Measurements from ENCODE around the gene TKFC.

DNA sequence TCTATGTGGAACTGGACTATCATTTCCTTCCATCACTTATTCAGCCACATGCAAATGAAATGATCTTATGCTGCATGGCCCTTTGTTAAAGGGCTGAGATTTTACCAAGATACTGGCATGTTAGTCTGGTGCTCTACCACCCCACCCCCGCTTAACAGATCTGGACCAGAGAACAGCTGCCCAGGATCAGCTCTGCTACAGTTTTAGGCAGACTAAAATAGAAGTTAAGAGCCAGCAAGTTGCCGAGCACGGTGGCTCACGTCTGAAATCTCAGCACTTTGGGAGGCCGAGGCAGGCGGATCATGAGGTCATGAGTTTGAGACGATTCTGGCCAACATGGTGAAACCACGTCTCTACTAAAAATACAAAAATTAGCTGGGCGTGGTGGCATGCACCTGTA is 4.7 kb upstream of the TKFC start:
- TF ChIP-seq, protein P1, sequence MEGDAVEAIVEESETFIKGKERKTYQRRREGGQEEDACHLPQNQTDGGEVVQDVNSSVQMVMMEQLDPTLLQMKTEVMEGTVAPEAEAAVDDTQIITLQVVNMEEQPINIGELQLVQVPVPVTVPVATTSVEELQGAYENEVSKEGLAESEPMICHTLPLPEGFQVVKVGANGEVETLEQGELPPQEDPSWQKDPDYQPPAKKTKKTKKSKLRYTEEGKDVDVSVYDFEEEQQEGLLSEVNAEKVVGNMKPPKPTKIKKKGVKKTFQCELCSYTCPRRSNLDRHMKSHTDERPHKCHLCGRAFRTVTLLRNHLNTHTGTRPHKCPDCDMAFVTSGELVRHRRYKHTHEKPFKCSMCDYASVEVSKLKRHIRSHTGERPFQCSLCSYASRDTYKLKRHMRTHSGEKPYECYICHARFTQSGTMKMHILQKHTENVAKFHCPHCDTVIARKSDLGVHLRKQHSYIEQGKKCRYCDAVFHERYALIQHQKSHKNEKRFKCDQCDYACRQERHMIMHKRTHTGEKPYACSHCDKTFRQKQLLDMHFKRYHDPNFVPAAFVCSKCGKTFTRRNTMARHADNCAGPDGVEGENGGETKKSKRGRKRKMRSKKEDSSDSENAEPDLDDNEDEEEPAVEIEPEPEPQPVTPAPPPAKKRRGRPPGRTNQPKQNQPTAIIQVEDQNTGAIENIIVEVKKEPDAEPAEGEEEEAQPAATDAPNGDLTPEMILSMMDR (IDR thresholded peaks at IDR 0.05) = no peak
- TF ChIP-seq POLR2A (IDR thresholded peaks at IDR 0.05) (no peak), POLR2AphosphoS5 (IDR thresholded peaks at IDR 0.05) (no peak)
